ENCODE data around the gene SLC4A1. TPM values are rescaled to one million over a fixed set of nuclear protein-coding genes. Genes with fewer than 3 reads are reported as not detected.

Gene SLC4A1
- total and polyA plus RNA-seq, 2 donors (not counting 3 experiments of a cell fraction or from before 2014, with no cell fraction given) = not detected

DNA sequence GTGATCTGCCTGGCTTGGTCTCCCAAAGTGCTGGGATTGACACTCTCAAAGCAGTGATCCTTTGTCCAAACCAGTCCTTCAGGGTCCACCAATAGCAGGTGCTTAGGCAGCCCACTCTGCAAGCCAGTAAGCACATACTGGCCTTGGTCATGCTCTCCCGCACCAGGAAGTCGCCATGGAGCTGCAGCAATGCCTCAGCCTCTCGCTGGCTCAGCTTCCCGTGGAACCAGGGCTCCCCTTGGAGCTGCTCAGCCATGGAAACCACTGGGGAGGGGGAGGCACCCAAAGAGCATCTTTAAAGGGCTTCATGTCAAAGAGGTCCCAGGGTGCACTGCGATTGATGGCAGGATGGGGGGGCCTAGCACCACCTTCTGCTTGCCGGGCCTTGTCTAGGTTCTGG lies 38.8 kb downstream of the SLC4A1 start:
- POLR2A ChIA-PET = no interaction called here
- no peak for DNase-seq (ENCODE audit: low read depth, low spot score)
- H3K27ac ChIP-seq (ENCODE audit: insufficient read depth, low read depth, low read length) = no peak overlapping the region
- H3K9ac ChIP-seq (replicated peaks; ENCODE audit: extremely low read depth, insufficient read depth, low read length) = no peak overlapping the region
- no peak for FAIRE-seq
- TF ChIP-seq EZH2 (IDR thresholded peaks at IDR 0.05; ENCODE audit: borderline replicate concordance, low read depth, low read length, severe bottlenecking) = no peak
- no peak for TF ChIP-seq JUN (IDR thresholded peaks at IDR 0.05; ENCODE audit: borderline replicate concordance, insufficient read depth, insufficient read length, low read depth)
- TF ChIP-seq, protein P1, sequence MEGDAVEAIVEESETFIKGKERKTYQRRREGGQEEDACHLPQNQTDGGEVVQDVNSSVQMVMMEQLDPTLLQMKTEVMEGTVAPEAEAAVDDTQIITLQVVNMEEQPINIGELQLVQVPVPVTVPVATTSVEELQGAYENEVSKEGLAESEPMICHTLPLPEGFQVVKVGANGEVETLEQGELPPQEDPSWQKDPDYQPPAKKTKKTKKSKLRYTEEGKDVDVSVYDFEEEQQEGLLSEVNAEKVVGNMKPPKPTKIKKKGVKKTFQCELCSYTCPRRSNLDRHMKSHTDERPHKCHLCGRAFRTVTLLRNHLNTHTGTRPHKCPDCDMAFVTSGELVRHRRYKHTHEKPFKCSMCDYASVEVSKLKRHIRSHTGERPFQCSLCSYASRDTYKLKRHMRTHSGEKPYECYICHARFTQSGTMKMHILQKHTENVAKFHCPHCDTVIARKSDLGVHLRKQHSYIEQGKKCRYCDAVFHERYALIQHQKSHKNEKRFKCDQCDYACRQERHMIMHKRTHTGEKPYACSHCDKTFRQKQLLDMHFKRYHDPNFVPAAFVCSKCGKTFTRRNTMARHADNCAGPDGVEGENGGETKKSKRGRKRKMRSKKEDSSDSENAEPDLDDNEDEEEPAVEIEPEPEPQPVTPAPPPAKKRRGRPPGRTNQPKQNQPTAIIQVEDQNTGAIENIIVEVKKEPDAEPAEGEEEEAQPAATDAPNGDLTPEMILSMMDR (IDR thresholded peaks at IDR 0.05; ENCODE audit: extremely low read depth in 1 of 2, insufficient read depth in 1 of 2, low read depth in 1 of 2, low read length in 2 of 2) = no peak
- TF ChIP-seq POLR2AphosphoS5 (IDR thresholded peaks at IDR 0.05; ENCODE audit: insufficient read depth, low read depth, low read length) = no peak
- no peak for TF ChIP-seq FOS (IDR thresholded peaks at IDR 0.05; ENCODE audit: borderline replicate concordance, insufficient read depth, low read length)
- no peak for TF ChIP-seq GATA2 (IDR thresholded peaks at IDR 0.05; ENCODE audit: insufficient read depth, insufficient read length, low read depth, low read length)
- TF ChIP-seq MYC (IDR thresholded peaks at IDR 0.05; ENCODE audit: low read depth, low read length) = no peak
- no peak for TF ChIP-seq POLR2A (IDR thresholded peaks at IDR 0.05; ENCODE audit: low read depth, low read length)
- TF ChIP-seq, protein P2, sequence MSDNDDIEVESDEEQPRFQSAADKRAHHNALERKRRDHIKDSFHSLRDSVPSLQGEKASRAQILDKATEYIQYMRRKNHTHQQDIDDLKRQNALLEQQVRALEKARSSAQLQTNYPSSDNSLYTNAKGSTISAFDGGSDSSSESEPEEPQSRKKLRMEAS (IDR thresholded peaks at IDR 0.05; ENCODE audit: insufficient read depth, insufficient read length) = no peak
- H3K4me3 ChIP-seq (replicated peaks in 1 of 3; ENCODE audit: insufficient read depth in 1 of 3, low read depth in 1 of 3, low read length in 3 of 3) = no peak overlapping the region
- no peaks in the 10 kb centered on the region for H3K79me2 ChIP-seq (ENCODE audit: control insufficient read depth, insufficient read depth, low read length)
- H3K36me3 ChIP-seq (ENCODE audit: control insufficient read depth in 2 of 2, extremely low read depth in 1 of 2, insufficient read depth in 2 of 2, low read length in 2 of 2) = no peaks in the 10 kb centered on the region
- peaks cover under 1% of the 10 kb centered on the region for H3K4me1 ChIP-seq (ENCODE audit: control insufficient read depth, extremely low read depth, insufficient read depth, low read length)
- dilution Hi-C loops (cut with MboI; ENCODE audit: extremely low pct_ligation_motif_present, low sequenced_read_pairs) (no loop called here), intact Hi-C loops (cut with micrococcal nuclease) (no loop called here)
- no peaks in the 10 kb centered on the region for H3K9me1 ChIP-seq (replicated peaks; ENCODE audit: control insufficient read depth, extremely low read depth, insufficient read depth, low read length)
- BruUV-seq (replicated peaks) = no TSS peak
- H4K20me1 ChIP-seq (replicated peaks; ENCODE audit: control insufficient read depth, extremely low read depth, insufficient read depth, low read length) = no peaks in the 10 kb centered on the region
- H3K4me2 ChIP-seq (ENCODE audit: insufficient read depth, low read length) = no peak overlapping the region
- H2AFZ ChIP-seq (ENCODE audit: low read depth, low read length) = no peak overlapping the region
- H3K27me3 ChIP-seq (ENCODE audit: control insufficient read depth in 2 of 2, insufficient read depth in 2 of 2, low read length in 2 of 2) = no peaks in the 10 kb centered on the region
- H3K9me3 ChIP-seq (replicated peaks; ENCODE audit: control insufficient read depth, insufficient read depth, low read length) = no peaks in the 10 kb centered on the region
- CTCF ChIA-PET = interaction anchor here (1.0 kb wide), 1 partner anchor 79 kb away, joined by 5 read pairs; the partner anchor contains the start of gene RUNDC3A

Measured in endothelial cell of umbilical vein (primary cell).